GM19328 (cell line): ENCODE measurements around the gene CSRP2.

ENCODE experiments used
- ATAC-seq: cut with Tn5 transposase; IDR thresholded peaks from one replicate; pipeline ENCODE4 v1.9.1; 2021; ENCODE audit warnings: mild to moderate bottlenecking, moderate library complexity; ENCODE audit not compliant: unreplicated experiment

Gene CSRP2

GRCh38 chr12:76878899-76879709 lies at the start of gene CSRP2:
Gene CSRP2 (minus strand): TSS chr12:76879019. CDS start chr12:76866260, 12,759 bp downstream.
- peak; percentile 93 for ATAC-seq

- no peak for ATAC-seq
Measured at GRCh38 chr12:76927170-76927784, 48.5 kb upstream of the CSRP2 start.

DNA sequence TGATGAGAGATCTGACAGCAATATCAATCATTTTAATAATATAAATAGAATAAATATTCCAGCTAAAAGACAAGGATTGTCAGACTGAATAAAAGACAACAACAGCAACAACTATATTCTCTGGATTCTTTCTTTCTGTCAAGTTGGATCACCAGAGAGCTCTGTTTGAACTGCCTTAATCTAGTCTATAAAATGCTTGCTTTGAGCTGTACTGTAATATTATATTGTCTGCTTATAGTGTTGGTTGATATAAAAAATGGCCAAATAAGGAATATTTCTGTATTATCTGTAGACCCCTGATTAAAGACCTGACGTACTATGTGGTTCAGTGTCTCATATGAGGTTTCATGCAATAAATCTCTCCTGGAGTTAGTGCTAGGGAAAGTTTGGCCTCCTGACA lies 46.3 kb upstream of the CSRP2 start:
- no peak for ATAC-seq

- ATAC-seq = no peak
Measured at GRCh38 chr12:76922866-76923265, 44.0 kb upstream of the CSRP2 start.

GRCh38 chr12:76921891-76922664 lies 43.3 kb upstream of the CSRP2 start:
- no peak for ATAC-seq

DNA sequence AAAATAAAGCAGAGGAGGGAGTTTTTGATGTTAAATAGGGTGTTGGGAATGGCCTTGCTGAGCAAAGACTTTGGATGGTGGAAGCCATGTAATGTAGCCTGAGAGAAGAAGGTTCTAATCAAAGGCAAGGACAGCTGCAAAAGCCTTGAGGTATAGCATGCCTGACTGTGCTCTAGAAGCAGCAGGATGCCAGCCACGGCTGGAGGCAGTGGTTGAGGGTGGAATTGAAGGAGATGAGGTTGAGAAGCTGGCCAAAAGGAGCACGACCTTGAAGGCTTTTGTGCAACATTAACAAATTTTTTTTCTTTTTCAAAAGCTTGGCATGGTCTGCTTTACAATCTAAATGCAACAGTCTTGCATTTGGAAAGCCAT lies 42.3 kb upstream of the CSRP2 start:
- no peak for ATAC-seq

DNA sequence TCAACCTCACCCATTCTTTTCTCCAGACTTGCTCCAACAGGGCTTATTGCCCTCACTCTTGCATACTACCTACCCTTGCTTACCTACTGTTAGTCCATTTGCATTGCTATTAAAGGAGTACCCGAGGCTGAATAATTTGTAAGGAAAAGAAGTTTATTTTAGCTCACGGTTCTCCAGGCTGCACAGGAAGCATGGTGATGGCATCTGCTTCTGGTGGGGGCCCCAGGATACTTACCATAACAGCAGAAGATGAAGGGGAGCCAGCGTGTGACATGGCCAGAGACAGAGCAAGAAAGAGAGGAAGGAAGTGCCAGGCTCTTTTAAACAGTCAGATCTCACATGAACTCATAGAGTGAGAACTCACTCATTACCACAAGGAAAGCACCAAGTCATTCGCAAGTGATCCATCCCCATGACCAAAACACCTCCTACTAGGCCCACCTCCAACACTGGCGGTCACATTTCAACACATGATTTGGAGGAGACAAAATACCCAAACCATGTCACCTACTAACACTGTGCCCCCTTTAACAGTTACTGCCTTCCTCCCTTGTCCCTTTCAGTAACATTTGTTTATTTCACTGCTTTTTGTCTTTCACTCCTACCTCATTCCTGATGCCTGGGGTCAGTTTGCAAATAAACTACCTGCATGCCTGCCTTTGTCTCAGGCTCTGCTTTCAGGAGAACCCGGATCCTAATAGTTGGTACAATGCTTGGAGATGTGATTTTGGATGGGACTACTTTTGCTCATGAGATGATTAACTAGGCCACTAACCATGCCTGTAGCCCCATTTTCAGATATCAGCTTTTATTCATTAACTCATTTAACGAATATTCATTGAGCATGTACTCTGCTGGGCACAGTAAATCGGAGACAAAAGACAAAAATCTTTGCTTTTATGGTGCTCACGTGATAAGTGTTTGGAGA lies 41.6 kb upstream of the CSRP2 start:
- ATAC-seq = no peak

GRCh38 chr12:76919383-76920171 lies 40.8 kb upstream of the CSRP2 start:
- ATAC-seq = no peak

- ATAC-seq = no peak
Measured at GRCh38 chr12:76916170-76916540, 37.3 kb upstream of the CSRP2 start.

GRCh38 chr12:76915361-76916169 lies 36.7 kb upstream of the CSRP2 start:
- no peak for ATAC-seq

GRCh38 chr12:76914102-76914859 lies 35.5 kb upstream of the CSRP2 start:
- ATAC-seq = no peak

DNA sequence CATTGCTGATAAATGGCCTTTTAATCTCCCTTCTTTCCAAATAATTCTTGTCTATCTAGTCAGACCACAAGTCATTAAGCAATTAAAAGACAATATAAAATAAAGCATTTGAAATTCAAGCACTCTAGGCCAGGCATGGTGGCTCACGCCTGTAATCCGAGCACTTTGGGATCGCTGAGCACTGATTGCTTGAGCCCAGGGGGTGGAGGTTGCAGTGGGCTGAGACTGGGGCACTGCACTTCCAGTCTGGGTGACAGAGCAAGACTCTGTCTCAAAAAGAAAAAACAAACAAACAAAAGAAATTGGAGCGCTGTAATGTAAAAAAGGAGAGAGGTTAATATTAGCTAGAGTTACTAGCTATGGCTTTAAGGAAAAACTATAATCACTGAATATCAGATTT lies 30.5 kb upstream of the CSRP2 start:
- no peak for ATAC-seq

GRCh38 chr12:76908303-76909017 lies 29.6 kb upstream of the CSRP2 start:
- ATAC-seq = no peak

DNA sequence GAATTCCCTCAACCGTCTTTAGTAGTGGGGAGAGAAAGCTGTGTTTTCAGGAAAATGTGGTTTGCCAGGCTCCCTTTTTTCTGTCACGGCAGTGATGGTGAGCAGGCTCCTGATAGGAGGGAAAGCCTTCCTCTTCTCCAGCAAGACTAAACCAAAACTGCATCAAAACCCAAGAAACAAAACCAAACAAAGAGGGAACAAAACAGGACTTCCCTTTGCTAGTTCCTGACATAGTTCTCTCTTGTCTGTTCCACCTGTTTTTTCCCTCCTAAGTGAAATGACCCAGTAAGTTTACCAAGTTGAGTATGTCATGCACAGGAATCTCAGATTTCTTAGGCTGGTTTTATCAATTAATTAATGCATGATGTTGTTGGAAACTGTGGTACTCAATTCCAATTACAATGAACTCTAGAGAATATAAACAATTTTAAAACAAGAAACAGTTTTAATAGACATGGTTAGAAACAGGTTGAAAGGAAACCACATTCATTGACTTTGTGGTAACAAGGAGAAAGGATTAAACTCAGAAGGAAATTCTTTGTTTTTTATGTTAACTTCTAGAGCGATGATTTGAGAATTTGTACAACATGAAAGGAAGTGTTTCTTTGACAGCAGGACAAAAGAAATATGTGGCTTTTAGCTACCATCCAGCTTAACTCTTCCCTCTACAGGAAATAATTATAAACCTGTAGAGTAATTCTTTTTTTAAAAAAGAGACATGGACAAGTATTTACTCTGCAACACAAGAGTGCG lies 23.0 kb upstream of the CSRP2 start:
- ATAC-seq = no peak

DNA sequence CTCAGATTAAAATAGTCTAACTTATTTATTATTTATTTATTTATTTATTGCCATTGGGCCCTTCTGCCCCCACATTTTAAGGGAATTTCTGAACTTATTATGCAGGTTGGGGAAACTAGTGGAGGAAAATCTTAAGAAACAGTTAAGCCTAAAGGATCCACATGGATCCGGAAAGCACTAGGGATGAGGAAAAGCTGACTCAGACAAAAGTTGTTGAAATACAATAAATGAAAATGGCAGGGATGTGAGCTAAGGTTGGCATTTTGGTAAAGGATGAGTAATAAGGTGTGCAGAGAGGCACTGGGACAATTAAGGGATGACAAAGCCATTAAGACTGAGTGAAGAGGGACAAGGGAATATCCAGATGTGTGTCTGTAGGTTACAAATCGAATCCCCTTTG lies 20.7 kb upstream of the CSRP2 start:
- no peak for ATAC-seq

- no peak for ATAC-seq
Measured at GRCh38 chr12:76898442-76898841, 19.6 kb upstream of the CSRP2 start.

DNA sequence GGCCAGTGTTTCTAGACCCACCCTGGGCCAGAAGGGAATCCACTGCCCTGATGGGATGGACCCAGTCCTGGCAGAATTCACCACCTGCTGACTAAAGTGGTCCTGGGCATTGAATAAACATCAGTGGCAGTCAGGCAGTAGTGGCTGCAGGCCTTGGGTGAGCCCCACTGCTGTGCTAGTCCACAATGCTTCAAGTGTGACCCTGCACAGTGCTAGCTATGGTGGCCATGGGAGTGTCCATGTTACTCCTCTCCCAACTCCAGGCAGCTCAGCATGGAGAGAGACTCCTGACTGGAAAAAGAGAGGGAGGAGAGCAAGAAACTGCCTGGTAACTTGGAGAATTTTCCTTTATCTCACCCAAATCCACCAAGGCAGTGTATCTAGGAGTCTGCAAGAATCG lies 17.5 kb upstream of the CSRP2 start:
- ATAC-seq = no peak
